GM19239 (cell line): ENCODE measurements around the gene CDYL.

Experiments
- DNase-seq: peaks from one replicate; pipeline ENCODE4 v3.0.0; 2011; ENCODE audit warnings: low spot score; ENCODE audit not compliant: insufficient read length
- FAIRE-seq: peaks from 2 replicates; lab custom pipeline; 2011; peaks lifted over from hg19 to GRCh38; lab: Jason Lieb, UNC

The CDYL gene

GRCh38 chr6:4923081-4923480 is 146.9 kb downstream of the CDYL start:
- no peak for FAIRE-seq
- DNase-seq = no peak

- DNase-seq (no peak), FAIRE-seq (no peak)
Observed at GRCh38 chr6:4924661-4925271, 148.6 kb downstream of the CDYL start.

GRCh38 chr6:4925580-4925979 is 149.4 kb downstream of the CDYL start:
- DNase-seq (no peak), FAIRE-seq (no peak)

- DNase-seq (no peak), FAIRE-seq (no peak)
Observed at GRCh38 chr6:4928426-4928825, 152.2 kb downstream of the CDYL start.

GRCh38 chr6:4929097-4929718 is 153.0 kb downstream of the CDYL start:
- FAIRE-seq = peak; percentile 33
- no peak for DNase-seq

- FAIRE-seq = no peak
- no peak for DNase-seq
Observed at GRCh38 chr6:4930025-4930691, 154.0 kb downstream of the CDYL start.

- FAIRE-seq (no peak), DNase-seq (no peak)
Observed at GRCh38 chr6:4931530-4932227, 155.5 kb downstream of the CDYL start.

- DNase-seq = no peak
- no peak for FAIRE-seq
Observed at GRCh38 chr6:4932228-4932903, 156.2 kb downstream of the CDYL start.

GRCh38 chr6:4935486-4935885 is 159.3 kb downstream of the CDYL start:
- FAIRE-seq (peak; percentile 21), DNase-seq (no peak)

GRCh38 chr6:4935975-4936680 is 159.9 kb downstream of the CDYL start:
- FAIRE-seq (no peak), DNase-seq (no peak)

GRCh38 chr6:4936681-4937041 is 160.5 kb downstream of the CDYL start:
- peak; percentile 30 for DNase-seq
- peak; percentile 63 for FAIRE-seq

- FAIRE-seq = no peak
- DNase-seq = no peak
Observed at GRCh38 chr6:4937414-4937813, 161.2 kb downstream of the CDYL start.

GRCh38 chr6:4939241-4939640 is 163.0 kb downstream of the CDYL start:
- FAIRE-seq (no peak), DNase-seq (no peak)

GRCh38 chr6:4940416-4940815 is 164.2 kb downstream of the CDYL start:
- DNase-seq (no peak), FAIRE-seq (no peak)

GRCh38 chr6:4941782-4942672 is 165.8 kb downstream of the CDYL start:
- no peak for DNase-seq

GRCh38 chr6:4942673-4943009 is 166.4 kb downstream of the CDYL start:
- DNase-seq (no peak), FAIRE-seq (no peak)

More at GRCh38 chr6:4941782-4942672, 165.8 kb downstream of the CDYL start:
- FAIRE-seq = peak; percentile 66

GRCh38 chr6:4943716-4944115 is 167.5 kb downstream of the CDYL start:
- no peak for FAIRE-seq
- DNase-seq = no peak

GRCh38 chr6:4944325-4944724 is 168.1 kb downstream of the CDYL start:
- DNase-seq (no peak), FAIRE-seq (no peak)

GRCh38 chr6:4946521-4946920 is 170.3 kb downstream of the CDYL start:
- FAIRE-seq (no peak), DNase-seq (no peak)
